Right ventricle myocardium superior (tissue), 1 donor: ENCODE measurements around the gene TMEM145. TPM values are rescaled to one million over a fixed set of nuclear protein-coding genes. Genes with fewer than 3 reads are reported as not detected.

ENCODE experiments used
- ATAC-seq: fragments of 200-7000 bp; cut with Tn5 transposase; one replicate; pipeline ENCODE4 v1.9.1; 2020; ENCODE audit warnings: mild to moderate bottlenecking; ENCODE audit not compliant: poor library complexity
- DNase-seq: peaks from one replicate; pipeline ENCODE4 v3.0.0-alpha.2; 2020
- intact Hi-C: fragments of 100-400 bp; cut with DNase I; formaldehyde crosslinking; loops from one replicate; pipeline ENCODE4 v1.11.2; 2022
- total RNA-seq: library from RNA; stranded (reverse); fragmentation: NEBNext Ultra II Directional; extraction: Animal tissue kit (Norgen Biotek cat#: 25700); gene quantifications from one replicate; pipeline ENCODE4 v1.2.1, GENCODE V29; 2021
- donor health status: DM: no; HTN: yes; CAD: no; lungs with severe emphysema.

Gene TMEM145
- total RNA-seq, 1 donor from 2014 or later, result 0.11 TPM

DNA sequence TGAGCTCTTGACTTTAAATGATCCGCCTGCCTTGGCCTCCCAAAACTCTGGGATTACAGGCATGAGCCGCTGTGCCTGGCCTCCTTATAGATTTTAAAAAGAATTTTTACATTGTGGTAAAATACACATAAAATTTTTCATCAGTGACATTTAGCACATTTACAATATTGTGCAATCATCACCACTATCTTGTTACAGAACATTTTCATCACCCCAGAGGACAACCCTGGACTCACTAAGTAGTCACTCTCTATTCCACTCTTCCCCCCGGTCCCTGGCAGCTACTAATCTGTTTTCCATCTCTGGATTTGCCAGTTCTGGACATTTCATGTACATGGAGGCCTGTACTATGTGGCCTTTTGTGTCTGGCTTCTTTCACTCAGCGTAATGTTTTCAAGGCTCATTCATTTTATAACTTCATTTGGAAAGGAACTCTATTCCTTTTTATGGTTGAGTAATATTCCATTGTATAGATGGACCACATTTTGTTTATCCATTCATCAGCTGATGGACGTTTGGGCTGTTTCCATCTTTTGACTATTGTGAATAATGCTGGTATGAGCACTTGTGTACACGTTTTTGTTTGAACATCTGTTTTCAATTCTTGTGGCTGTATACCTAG lies 32.2 kb downstream of the TMEM145 start:
- DNase-seq, result no peak
- no peak for ATAC-seq
- intact Hi-C loops, result no loop called here

DNA sequence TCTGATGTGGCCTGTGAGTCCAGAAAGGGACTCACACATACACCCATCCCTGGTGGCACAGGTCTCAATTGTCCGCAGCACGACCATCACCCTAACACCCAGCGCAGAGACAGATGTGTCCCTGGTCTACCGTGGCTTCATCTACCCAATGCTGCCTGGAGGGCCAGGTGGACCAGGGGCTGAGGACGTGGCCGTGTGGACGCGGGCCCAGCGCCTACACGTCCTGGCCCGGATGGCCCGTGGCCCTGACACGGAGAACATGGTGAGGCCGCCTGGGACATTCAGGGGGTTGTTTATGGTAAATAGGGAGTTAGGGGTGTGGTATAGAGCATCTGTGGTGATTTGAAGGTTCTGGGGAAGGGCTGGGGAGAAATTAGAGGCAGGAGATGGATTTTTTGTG lies 35.1 kb downstream of the TMEM145 start:
- no peak for DNase-seq
- no peak for ATAC-seq
- intact Hi-C loops, result no loop called here

DNA sequence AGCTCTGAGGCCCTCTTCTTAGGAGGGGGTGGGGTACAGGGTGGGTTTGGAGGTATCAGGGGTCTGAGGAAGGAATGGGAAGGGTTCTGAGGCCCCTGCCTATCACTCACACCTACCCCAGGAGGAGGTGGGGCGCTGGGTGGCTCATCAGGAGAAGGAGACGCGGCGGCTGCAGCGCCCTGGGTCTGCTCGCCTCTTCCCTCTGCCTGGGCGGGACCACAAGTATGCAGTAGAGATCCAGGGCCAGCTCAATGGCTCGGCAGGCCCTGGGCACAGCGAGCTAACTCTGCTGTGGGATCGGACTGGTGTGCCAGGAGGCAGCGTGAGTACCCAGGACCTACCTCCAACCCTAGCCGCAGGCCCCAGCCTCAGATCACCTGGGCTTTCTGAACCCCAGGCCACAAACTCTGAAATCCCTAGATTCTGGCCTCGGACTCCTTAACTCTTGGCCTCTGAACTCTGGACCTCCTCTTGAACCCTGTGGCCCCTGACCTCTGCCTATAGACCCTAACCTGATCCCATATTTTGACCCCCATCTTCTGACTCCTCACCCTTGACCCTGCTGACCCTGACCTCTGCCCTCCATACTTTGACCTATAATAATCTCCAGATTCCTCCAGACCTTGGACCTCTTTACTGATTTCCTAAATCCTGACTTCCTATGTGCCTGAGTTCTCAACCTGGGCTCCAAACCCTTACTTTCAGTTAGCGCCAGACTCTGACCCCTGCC lies 36.4 kb downstream of the TMEM145 start:
- no peak for DNase-seq
- intact Hi-C loops, result no loop called here
- ATAC-seq, result no peak

DNA sequence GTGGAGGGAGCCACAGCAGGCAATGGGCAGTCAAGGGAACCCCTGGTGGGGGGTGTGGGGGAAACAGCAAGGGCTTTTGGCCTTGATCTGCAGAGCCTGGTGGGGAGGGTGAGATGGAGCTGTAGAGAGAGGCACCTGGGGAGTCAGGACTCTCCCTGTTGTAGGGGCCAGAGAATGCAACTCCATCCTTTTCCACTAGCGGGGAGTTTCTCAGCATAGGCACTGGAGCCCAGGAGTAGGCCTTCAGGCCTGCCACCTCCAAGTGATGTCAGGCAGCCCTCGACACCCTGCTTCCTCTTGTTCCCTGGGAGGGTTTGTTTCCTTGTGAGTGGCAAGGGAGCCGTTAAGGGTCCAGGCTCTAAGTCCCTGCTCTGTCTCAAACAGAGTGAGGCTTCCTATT lies 37.3 kb downstream of the TMEM145 start:
- intact Hi-C loops, result no loop called here
- no peak for DNase-seq
- ATAC-seq, result no peak

DNA sequence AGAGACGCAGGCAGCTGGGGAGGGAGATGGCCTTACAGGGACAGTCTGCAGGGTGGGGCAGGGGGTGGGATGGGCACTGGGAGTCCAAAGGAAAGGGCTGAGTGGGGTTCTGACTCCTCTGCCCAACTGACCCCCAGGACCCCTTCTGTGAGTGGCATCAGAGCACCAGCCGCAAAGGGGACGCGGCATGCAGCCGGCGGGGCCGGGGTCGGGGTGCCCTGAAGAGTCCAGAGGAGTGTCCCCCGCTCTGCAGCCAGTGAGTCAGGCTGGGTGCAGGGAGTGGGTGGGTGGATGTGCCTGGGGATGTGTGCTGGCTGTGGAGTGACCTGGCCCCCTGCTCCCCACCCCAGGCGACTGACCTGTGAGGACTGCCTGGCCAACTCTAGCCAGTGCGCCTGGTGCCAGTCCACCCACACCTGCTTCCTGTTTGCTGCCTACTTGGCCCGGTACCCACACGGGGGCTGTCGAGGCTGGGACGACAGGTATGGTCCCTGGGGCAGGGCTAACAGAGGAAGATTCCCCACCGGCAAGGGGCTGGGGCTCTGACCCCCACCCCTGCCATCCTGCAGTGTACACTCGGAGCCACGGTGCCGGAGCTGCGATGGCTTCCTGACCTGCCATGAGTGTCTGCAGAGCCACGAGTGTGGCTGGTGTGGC lies 38.1 kb downstream of the TMEM145 start:
- no peak for DNase-seq

DNA sequence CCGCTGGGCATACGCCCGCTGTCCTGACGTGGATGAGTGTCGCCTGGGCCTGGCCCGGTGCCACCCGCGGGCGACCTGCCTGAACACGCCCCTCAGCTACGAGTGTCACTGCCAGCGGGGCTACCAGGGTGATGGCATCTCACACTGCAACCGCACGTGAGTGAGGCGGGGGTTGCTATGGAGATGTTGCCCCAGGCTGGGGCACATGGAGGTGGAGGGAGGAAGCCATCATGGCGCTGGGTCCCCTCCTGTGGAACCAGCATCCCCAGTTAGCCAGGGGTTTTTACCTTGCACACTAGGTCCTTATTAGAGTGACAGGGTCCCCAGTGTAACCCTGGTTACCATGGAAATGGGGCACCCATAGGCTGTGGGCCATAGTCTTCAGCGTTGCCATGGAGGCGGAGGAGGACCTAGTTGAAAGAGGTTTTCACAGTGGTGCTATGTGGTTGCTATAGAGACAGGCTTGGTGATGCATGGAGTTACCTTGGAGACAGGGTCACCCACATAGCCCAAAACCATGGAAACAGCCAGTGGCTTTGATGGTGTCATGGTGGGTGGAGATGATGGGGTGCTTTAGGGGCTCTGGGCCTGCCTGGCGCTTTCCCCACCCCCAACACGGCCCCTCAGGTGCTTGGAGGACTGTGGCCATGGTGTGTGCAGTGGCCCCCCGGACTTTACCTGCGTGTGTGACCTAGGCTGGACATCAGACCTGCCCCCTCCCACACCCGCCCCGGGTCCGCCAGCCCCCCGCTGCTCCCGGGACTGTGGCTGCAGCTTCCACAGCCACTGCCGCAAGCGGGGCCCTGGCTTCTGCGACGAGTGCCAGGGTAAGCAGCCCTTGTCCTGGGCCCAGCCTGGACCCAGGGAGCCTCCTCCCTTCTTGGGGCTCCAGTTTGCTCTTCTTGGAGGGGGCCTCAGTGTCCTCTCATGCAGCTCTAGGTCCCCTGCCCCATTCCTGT lies 39.5 kb downstream of the TMEM145 start:
- intact Hi-C loops, result no loop called here
- no peak for ATAC-seq
- DNase-seq, result no peak

More for the DNA sequence above, 38.1 kb downstream of the TMEM145 start:
- intact Hi-C loops, result no loop called here
- no peak for ATAC-seq

DNA sequence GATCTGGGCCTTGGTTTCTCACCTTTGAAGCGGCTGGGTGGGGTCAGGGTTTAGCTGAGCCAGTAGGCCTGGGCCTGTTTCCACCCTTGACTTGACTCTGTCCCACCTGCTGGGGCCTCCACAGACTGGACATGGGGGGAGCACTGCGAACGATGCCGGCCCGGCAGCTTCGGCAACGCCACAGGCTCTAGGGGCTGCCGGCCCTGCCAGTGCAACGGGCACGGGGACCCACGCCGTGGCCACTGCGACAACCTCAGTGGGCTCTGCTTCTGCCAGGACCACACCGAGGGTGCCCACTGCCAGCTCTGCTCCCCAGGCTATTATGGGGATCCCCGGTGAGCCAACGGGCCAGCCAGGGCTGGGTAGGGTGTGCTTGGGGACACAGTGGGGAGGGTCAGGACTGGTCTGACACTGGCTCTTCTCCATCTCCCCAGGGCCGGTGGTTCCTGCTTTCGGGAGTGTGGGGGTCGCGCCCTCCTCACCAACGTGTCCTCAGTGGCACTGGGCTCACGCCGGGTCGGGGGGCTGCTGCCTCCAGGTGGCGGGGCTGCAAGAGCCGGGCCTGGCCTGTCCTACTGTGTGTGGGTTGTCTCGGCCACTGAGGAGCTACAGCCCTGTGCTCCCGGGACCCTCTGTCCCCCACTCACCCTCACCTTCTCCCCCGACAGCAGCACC lies 40.4 kb downstream of the TMEM145 start:
- ATAC-seq (no peak), DNase-seq (no peak)
- intact Hi-C loops, result no loop called here

DNA sequence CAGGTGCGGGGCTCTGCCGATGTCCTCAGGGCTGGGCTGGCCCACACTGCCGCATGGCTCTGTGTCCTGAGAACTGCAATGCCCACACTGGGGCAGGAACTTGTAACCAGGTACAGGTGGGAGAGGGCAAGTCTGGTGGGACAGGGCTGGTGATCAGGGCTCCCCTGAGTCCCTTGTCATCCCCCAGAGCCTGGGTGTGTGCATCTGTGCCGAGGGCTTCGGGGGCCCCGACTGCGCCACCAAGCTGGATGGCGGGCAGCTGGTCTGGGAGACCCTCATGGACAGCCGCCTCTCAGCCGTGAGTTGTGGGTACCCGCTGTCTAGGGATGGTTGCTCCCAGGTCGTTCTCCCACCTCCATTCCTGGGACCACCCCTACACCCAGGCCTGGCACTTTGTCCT lies 42.8 kb downstream of the TMEM145 start:
- intact Hi-C loops, result no loop called here
- ATAC-seq (no peak), DNase-seq (no peak)

DNA sequence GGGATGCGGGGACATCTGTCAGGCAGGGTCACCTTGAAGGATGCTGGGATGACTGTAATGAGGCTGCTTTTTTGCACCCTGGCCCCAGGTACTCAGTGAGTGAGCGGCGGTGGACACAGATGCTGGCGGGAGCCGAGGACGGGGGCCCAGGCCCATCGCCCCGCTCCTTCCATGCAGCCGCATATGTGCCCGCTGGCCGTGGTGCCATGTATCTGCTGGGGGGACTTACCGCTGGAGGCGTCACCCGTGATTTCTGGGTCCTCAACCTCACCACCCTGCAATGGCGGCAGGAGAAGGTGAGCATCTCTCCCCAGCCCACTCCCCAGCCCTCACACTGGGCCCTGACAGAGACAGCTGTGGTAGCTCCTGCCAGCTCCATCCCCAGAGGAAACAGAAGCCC lies 43.6 kb downstream of the TMEM145 start:
- intact Hi-C loops, result no loop called here
- ATAC-seq, result no peak
- no peak for DNase-seq

DNA sequence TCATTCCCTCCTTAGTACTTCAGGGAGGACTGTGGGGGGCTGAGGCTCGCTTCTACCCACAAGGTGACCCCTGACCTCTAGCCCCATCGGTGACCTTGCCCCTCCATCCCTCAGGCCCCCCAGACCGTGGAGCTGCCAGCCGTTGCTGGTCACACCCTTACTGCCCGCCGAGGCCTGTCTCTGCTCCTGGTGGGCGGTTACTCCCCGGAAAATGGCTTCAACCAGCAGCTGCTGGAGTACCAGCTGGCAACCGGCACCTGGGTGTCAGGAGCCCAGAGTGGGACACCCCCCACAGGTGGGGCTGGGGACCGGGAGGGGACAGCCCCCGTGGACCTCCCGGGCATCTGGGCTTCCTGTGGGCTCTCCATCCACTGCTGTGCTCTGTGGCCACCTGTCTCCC lies 44.2 kb downstream of the TMEM145 start:
- ATAC-seq, result no peak
- intact Hi-C loops, result no loop called here
- DNase-seq, result no peak

DNA sequence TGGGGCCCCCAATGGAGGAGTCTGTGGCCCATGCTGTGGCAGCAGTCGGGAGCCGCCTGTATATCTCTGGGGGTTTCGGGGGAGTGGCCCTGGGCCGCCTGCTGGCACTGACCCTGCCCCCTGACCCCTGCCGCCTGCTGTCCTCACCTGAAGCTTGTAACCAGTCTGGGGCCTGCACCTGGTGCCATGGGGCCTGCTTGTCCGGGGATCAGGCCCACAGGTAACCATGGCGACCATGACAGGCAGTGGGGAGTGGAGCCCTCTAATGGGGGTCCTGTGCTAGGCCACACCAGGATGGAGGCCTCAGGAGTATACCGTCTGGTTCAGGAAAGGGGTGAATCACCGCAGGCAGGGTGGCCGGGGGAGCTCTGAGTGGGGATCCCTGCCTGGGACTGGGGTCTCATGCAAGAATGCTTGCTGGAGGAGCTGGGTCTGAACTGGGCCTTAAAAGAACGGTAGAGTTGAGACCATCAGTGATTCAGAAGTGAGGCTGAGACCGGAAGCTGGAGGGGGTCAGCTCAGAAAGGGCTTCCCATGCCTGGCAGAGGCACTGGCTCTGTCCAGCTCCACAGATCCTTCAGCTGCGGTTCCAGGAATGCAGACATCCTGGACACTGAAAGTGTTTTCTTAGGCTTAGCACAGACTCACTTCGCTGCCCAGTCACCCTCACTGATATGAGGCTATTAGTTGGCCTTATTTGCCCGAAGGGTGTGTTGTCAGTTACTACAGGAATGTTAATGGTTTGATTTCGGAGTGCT lies 47.9 kb downstream of the TMEM145 start:
- intact Hi-C loops, result no loop called here
- no peak for ATAC-seq
- DNase-seq, result no peak

DNA sequence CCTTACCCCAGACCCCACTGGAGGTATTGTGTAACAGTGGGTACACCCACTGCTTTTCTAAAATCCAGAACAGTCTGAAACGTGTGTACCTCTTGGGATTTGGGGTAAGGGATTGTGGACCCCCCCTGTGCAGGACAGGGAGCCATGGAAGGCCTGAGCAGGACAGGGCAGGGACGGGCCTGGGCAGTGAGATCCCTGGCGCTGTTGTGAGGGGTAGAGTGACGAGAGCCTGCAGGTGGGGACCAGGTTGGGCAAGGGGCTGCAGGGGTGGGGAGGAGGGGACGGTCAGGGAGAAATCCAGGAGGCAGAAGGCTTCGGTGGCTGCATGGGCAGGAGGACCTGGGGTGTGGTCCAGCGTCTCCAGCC lies 48.4 kb downstream of the TMEM145 start:
- intact Hi-C loops, result no loop called here
- no peak for DNase-seq
- ATAC-seq, result no peak

DNA sequence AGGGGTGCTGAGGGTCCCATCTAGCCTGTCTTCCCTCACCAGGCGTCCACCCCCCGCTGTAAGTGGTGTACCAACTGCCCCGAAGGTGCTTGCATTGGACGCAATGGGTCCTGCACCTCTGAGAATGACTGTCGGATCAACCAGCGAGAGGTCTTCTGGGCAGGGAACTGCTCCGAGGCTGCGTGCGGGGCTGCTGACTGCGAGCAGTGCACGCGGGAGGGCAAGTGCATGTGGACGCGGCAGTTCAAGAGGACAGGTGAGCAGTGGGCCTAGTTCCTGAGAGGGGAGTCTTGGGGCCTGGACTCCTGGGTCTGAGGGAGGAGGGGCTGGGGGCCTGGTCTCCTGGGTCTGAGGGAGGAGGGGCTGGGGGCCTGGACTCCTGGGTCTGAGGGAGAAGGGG lies 49.2 kb downstream of the TMEM145 start:
- intact Hi-C loops, result no loop called here
- DNase-seq (no peak), ATAC-seq (no peak)

DNA sequence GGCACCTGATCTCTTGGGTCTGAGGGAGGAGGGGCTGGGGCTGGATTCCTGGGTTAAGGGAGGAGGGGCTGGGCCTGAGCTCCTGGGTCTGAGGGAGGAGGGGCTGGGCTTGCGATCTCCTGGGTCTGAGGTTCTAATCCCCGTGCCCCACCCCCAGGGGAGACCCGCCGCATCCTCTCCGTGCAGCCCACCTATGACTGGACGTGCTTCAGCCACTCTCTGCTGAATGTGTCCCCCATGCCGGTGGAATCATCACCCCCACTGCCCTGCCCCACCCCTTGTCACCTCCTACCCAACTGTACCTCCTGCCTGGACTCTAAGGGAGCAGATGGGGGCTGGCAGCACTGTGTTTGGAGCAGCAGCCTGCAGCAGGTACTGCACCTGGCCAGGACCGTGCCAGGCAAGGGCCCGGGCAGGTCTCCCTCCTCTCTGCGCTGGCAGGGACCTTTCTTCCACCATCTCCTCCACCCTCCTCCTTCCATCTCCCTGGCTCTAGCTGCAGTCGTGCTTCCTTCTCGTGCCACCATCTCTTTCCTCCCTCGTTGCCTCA lies 49.9 kb downstream of the TMEM145 start:
- intact Hi-C loops, result no loop called here
- DNase-seq (no peak), ATAC-seq (no peak)

DNA sequence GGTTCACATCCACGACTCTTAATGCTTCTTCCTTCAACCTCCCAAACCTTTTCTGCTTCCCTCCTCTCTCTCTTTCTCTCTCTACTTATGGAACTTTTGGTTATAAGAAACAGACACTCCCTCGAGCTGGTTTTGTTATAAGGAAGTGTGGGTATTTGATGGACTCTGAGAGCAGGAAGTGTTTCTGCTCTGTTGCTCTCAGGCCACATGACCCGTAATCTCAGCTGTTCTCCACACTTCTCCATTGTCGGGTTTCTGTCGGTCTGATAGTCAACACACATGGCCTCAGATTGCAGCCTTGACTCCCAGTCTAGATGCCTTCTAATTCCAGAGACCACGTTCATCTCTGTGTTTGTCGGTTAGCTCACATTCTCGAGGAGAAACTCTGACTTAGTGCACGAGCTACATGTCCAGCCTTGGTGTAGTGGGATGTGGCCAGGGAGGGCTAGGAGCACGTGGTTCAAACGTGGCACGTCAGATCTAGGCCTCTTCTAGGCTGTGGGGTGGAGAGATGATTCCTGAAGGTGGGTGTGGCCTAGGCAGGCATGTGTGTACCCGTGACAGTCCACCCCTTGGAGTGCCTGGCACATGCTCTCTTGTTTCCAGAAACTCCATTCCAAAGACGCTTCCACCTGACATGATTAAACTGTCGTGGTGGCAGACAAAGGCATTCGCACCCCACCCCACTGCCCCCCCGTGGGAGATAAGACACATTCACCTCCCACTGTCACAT lies 50.7 kb downstream of the TMEM145 start:
- no peak for ATAC-seq
- DNase-seq, result no peak
- intact Hi-C loops, result no loop called here

DNA sequence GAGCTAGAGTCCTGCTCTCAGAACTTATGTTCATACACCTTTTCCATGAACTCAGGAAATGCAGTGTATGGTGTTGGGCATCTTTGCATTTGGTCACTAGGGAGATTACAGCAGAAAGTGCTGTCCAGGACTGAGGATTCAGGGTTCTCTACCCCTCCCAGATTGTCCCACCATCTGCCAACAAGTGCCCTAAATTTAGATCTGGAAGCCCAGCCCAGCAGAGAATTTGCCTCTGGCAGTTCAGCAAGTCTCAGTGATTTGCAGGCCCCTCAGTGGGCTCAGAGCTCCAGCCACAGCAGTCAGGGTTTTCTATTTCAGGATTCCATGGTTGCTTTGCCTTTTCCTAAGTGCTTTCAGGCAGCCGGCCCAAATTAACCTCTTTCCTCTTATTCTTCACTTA lies 53.6 kb downstream of the TMEM145 start:
- ATAC-seq, result peak; percentile 70
- intact Hi-C loops, result no loop called here
- DNase-seq, result no peak

DNA sequence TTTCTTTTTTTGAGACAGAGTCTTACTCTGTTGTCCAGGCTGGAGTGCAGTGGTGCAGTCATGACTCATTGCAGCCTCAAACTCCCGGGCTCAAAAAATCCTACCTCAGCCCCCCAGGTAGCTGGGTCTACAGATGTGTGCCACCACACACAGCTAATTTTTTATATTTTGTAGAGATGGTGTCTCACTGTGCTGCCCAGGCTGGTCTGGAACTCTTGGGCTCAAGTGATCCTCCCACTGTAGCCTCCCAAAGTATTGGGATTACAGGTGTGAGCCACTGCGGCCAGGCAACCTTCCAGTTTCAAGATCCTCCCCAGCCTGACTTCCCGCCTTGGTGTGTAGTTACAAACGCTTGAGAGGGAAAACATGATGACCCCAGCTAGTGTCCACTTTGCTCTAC lies 54.8 kb downstream of the TMEM145 start:
- intact Hi-C loops, result no loop called here

More for the DNA sequence above, 54.8 kb downstream of the TMEM145 start:
- ATAC-seq, result no peak
- no peak for DNase-seq
